GM21737 (cell line): ENCODE results near the gene NOSIP.
"Not testable (repeated sequence)": the region's sequence is repeated elsewhere in the genome, so short reads cannot be mapped to it uniquely, and the experiment has no call there.

ENCODE experiments used
- ATAC-seq: cut with Tn5 transposase; IDR thresholded peaks from one replicate; pipeline ENCODE4 v1.9.1; 2021; ENCODE audit warnings: mild to moderate bottlenecking, moderate library complexity; ENCODE audit not compliant: unreplicated experiment

Gene NOSIP, protein sequence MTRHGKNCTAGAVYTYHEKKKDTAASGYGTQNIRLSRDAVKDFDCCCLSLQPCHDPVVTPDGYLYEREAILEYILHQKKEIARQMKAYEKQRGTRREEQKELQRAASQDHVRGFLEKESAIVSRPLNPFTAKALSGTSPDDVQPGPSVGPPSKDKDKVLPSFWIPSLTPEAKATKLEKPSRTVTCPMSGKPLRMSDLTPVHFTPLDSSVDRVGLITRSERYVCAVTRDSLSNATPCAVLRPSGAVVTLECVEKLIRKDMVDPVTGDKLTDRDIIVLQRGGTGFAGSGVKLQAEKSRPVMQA

DNA sequence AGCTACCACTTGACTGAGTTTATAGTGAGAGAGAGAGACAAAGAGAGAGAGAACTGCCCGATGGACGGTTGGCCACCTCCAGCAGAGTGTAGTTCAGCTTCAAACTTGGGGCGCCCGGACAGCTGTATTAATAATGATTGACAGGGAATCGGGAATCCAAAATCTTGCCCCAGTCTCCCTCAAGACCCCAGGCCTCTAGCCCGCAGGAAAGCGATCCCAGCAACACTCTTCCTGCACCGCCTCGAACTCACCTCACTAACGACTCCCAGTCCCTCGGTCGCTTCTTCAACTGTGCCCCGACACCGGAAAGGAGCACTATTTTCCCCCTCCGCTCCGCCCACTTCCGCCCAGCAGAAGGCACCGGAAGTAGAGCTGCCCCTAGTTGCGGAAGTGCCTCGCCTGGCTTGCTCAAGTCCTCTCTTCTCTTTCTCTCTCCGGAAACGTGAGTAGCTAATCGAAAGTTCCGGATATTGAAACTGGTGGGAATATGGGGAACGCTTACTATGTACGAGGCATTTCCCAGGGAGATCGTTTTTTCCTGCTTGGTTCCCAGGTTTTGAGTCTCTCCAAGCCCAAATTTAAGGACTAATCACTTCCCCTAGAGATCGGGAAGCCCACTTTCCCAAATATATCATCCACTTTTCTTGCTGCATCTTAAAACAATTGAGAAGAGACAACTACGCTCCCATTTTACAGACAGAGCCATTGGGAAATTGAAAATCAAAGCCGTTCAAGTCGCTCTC, at the start of gene NOSIP:
NOSIP (minus strand) TSS at position 293 of the 743 bp plus-strand sequence. CDS start 19,865 bp downstream, outside the sequence.
- peak; percentile 72 for ATAC-seq

DNA sequence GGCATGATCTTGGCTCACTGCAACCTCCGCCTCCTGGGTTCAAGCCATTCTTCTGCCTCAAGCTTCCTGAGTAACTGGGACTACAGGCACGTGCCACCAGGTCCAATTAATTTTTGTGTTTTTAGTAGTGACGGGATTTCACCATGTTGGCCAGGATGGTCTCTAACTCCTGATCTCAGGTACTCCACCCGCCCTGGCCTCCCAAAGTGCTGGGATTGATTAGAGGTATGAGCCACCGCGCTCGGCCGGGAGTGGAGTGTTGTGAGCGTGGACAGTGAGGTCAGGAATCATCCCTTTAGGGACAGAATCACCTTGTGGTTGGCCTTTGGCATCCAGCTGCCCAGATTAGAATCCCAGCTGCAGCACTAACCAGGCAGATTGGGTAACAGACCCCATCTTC, 49.3 kb upstream of the NOSIP start:
- ATAC-seq, result no peak

DNA sequence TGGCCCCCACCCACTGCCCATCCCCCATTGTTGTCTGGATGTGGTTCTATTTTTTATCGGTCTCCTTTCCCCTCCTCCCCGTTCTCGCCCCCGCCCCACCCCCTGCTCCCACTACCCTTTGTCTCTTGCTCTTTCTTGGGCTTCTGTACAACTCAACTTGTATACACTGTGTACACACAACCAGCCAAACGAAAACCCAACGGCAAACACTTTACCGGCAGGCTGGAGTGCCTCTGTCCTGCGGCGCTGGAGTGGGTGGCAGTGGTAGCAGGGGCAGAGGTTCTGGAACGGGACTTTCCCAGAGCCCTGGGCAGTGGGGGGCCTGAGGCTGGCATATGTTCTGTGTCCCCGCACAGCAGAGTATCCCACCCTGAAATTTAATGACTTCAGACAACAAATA, 45.9 kb upstream of the NOSIP start:
- no peak for ATAC-seq

DNA sequence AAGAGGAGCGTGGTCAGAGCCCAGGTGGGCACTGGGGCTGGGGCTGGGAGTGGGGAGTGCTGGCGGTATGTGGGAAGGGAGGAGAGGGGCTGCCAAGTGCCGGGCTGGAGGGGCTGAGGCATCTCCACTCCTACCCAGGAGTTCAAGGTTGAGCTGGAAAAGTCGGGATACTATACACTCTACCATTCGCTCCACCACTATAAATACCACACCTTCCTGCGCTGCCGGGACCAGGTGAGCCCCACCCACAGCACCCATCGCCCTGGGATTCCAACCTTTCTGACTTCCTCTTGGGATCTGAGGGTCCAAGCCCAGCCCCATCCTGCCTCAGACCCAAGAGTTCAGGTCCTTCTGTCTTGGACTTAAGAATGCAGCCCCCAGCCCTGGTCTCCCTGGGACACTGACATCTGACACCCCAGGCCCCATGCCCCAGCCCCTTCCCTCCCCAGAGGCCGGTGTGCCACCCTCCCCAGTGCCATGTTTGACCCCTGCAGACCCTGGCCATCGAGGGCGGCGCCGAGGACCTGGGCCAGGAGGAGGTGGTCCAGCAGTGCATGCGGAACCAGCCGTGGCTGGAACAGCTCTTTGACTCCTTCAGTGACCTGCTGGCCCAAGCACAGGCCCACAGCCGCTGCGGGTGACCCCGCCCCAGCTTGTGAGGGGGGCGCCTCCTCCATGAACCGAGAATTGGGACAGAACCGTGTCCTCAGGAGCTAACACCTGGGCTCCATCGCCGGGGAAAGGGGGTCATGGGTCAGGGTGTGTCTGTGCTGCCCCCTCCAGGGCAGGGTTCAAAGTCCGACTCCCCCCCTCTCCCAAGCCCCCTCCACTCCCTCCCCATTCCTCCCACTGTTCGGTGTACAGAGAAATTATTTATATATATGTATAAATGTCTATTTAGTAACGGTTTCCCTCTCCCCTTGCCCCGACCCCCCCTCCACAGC, 44.9 kb upstream of the NOSIP start:
- no peak for ATAC-seq

DNA sequence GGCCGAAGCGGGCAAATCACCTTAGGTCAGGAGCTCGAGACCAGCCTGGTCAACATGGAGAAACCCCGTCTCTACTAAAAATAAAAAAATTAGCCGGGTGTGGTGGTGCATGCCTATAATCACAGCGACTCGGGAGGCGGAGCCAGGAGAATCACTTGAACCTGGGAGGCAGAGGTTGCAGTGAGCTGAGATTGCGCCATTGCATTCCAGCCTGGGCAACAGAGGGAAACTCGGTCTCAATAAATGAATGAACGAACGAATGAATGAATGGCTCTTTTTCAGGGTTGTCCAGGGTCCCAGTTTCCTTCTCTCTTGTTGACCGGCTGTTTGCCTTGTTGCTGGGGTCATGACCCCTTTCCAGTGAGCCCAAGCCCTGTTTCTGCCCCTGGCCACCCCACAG, 37.5 kb upstream of the NOSIP start:
- not testable (repeated sequence) for ATAC-seq

DNA sequence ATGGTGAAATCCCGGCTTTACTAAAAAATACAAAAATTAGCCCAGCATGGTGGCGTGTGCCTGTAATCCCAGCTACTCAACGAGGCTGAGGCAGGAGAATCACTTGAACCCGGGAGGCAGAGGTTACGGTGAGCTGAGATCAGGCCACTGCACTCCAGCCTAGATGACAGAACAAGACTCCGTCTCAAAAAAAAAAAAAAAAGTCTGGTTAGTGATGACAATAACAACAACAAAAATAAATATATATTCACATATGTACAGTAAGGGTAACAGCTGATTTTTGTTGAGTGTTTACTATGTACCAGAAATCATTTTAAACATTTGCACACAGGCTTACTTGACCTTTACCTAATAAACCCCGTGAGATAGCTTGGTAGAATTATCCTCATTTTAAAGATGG, 36.6 kb upstream of the NOSIP start:
- ATAC-seq, result no peak

DNA sequence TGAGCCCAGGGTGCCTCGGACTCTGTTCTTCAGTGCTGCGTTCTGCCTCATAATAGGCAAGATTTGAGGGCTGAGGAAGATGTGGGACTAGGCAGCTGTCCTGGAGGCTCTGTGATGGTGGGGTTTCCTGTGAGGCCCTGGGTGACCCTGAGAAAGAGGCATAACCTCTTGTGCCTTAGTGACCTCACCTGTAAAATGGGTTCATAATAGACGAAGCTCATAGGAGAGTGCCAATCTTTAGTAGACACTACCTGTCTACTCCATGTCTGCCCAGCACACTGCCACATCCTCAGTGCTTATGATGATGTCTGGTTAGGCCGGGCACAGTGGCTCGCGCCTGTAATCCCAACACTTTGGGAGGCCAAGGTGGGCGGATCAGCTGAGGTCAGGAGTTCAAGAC, 36.2 kb upstream of the NOSIP start:
- ATAC-seq, result no peak

DNA sequence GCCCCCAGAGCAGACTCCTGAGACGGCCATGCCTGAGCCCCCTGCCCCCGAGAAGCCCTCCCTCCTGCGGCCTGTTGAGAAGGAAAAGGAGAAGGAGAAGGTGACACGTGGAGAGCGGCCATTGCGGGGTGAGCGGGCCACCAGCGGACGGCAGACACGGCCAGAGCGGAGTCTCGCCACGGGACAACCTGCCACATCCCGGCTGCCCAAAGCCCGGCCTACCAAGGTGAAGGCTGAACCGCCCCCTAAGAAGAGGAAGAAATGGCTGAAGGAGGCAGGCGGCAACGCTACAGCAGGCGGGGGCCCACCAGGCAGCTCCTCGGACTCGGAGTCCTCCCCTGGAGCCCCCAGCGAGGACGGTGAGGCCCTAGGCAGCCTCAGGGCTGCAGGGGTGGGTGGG, 35.5 kb upstream of the NOSIP start:
- ATAC-seq, result no peak

DNA sequence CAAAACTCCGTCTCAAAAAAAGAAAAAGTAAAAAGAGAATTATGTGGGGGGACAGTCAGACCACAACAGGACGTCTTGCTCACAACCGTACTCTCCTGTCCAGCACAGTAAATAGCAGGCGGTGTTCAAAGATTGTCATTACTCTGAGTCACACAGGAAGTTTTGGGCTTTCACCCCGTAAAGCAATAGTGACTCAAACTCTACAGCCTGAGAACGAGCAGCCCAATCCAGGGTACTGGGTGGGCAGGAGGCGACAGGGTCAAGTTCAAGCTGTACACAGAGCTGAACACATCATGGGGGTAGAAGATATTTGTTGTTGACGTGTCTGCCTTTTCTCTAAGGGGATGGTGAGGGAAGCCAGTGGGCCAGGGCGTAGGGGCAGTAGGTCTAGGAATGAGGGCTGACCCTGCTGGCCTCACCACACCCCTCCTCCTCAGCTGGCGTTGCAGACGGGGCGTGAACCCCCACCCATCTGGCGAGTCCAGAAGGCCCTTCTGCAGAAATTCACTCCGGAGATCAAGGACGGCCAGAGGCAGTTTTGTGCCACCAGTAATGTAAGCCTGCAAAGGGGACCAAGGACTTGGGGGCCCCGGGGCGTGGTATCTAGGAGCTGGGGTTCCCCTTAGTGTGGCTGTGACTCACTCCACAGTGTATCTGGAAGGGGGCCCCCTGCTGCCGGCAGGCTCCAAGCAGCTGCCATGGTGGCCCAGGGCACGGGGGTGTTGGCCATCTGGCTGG, 33.9 kb upstream of the NOSIP start:
- no peak for ATAC-seq

DNA sequence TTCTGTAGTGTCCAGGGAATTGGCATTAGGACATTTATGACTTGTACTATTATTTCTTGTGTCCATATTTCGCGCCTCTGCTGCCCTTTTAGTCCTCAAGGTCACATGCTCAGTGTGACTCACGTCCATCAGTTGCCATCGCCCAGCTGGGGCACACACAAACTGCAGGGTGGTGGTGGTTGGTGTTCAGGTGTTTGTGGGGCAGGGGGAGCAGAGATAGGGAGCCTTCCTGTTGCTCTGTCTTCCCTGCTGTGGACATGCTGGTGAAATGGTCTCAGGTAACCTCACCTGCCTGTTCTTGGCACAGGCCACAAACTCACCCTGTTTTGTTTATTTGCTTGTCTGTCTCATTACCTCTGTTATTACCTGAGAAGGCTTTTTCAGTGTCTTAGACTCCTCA, 33.0 kb upstream of the NOSIP start:
- ATAC-seq, result no peak

DNA sequence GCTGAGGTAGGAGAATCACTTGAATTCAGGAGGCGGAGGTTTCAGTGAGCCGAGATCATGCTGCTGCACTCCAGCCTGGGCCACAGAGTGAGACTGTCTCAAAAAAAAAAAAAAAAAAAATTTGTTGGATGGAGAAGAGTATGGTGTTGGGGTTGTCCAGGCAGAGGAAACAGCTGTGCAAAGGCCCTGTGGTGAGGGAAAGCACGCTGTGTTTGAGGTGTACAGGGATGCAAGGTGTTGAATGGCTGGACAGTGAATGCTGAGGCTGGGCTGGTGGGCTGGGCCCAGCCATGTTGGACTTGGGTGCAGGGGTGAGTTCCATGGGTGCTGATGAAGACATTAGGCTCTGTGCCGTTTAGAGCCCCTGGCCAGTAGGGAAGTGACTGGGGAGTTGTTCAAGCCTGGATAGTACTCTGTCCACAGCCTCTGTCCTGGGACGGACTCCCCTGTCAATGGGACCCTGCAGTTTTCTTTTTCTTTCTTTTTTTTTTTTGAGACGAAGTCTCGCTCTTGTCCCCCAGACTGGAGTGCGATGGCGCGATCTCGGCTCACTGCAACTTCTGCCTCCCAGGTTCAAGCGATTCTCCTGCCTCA, 29.2 kb upstream of the NOSIP start:
- ATAC-seq, result no peak

DNA sequence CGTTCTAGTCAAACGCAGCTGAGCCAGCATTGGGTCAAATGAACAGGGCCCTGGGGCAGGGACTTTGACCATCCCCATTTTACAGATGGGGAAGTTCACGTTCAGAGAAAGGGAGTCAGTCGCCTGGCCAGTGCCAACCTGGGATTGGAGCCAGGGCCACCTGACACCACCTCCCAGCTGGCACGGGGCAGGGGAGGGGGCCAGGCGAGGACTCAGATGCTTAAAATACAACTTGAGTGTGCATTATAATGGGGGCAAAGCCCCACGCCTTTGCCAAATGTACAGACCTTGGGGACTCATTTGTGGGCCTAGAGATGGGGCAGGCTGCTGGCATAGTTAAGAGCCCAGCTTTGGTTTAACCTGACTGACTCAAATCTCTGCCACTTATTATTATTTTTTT, 25.2 kb upstream of the NOSIP start:
- ATAC-seq, result no peak

DNA sequence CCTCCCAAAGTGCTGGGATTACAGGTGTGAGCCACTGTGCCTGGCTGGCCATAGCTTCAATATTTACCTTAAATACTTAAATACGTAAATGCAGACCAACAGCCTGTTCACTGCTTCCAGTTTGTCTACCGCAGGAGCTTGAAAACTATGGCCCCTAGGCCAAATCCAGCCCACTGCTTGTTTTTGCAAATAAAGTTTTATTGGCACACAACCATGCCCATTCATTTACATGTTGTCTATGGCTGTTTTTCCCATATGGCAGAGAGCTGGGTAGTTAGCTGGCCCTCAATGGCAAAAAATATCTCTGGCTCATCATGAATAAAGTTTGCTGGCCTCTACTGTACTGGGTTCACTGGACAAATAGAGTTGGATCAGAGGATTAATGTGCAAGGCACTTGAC, 22.4 kb upstream of the NOSIP start:
- no peak for ATAC-seq

DNA sequence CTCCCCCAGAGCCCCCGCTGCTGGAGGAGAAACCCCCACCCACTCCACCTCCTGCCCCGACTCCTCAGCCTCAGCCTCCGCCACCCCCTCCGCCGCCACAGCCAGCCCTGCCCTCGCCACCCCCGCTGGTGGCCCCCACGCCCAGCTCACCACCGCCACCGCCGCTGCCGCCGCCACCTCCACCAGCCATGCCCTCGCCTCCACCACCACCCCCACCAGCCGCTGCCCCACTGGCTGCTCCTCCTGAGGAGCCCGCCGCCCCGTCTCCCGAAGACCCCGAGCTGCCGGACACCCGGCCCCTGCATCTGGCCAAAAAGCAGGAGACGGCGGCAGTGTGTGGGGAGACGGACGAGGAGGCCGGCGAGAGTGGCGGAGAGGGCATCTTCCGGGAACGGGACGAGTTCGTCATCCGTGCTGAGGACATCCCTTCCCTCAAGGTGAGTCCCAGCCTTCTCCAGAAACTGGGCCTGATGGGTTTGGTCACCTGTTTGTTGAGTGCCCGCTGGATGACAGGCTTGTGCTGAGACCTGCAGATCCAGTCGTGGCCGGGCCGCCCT, 21.2 kb upstream of the NOSIP start:
- ATAC-seq, result no peak

DNA sequence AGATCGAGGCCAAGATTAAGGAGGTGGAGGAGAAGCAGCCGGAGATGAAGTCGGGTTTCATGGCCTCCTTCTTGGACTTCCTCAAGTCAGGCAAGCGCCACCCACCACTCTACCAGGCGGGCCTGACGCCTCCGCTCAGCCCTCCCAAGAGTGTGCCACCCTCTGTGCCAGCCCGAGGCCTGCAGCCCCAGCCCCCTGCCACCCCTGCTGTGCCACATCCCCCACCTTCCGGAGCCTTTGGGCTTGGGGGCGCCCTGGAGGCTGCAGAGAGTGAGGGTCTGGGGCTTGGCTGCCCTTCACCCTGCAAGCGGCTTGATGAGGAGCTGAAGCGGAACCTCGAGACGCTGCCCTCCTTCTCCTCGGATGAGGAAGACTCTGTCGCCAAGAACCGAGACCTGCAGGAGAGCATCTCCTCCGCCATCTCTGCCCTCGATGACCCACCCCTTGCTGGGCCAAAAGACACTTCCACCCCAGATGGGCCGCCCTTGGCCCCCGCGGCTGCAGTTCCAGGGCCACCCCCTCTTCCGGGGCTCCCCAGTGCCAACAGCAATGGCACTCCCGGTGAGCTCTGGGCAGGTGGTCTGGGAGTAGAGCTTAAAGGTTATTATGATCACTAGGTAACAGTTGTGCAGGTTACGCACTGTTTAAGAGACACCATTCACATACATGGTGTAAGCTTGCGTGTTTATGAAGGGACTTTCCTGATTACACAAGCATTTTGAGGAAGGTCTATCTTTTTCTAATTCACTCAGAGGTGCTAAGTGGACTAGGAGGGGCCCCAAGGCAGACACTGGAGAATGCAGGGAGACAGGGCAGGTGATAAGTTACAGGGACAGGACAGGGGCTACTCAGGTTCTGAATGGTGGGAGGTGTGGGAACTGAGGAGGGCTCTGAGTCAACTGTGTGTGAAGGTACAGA, 19.3 kb upstream of the NOSIP start:
- no peak for ATAC-seq

DNA sequence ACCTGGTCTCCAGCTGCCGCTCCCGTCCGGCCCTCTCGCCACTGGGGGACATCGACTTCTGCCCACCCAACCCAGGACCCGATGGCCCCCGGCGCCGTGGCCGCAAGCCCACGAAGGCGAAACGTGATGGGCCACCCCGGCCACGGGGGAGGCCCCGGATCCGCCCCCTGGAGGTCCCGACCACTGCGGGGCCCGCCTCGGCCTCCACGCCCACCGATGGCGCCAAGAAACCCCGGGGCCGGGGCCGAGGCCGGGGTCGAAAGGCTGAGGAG, 17.3 kb upstream of the NOSIP start:
- no peak for ATAC-seq

DNA sequence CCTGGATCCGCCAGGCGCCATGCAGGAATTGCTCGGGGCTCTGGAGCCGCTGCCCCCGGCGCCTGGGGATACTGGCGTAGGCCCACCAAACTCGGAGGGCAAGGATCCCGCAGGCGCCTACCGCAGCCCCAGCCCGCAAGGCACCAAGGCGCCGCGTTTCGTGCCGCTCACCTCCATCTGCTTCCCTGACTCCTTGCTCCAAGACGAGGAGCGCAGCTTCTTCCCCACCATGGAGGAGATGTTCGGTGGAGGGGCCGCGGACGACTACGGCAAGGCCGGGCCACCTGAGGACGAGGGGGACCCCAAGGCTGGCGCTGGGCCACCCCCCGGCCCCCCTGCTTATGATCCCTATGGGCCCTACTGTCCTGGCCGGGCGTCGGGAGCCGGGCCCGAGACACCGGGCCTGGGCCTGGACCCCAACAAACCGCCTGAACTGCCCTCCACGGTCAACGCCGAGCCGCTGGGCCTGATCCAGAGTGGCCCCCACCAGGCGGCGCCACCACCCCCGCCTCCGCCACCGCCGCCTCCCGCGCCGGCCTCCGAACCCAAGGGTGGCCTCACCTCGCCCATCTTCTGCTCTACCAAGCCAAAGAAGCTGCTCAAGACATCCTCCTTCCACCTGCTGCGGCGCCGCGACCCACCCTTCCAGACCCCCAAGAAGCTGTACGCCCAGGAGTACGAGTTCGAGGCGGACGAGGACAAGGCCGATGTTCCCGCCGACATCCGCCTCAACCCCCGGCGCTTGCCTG, 16.8 kb upstream of the NOSIP start:
- ATAC-seq, result no peak

DNA sequence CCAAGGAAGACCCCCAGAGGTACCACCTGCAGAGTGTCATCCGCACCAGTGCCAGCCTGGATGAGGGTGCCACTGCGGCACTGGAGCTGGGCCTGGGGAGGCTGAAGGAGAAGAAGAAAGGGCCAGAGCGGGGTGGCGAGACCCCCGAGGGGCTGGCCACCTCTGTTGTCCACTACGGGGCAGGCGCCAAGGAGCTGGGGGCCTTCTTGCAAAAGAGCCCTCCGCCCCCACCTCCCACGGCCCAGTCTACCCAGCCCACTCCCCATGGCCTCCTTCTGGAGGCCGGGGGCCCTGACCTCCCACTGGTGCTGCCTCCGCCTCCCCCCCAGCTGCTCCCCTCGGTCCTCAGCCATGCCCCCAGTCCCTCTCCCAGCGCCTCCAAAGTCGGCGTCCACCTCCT, 16.1 kb upstream of the NOSIP start:
- ATAC-seq, result no peak
